Endothelial cell of umbilical vein (primary cell): ENCODE data around the gene CC2D2A. TPM values are rescaled to one million over a fixed set of nuclear protein-coding genes. Genes with fewer than 3 reads are reported as not detected.

Experiments
- BruUV-seq: library from RNA; stranded (reverse); fragments of 400-500 nt; replicated peaks from 2 replicates; lab custom pipeline; 2021; lab: Mats Ljungman, UMichigan
- CTCF ChIA-PET: fragments of 300-600, 350-600 bp; sonication (Branson Sonifier 250); formaldehyde crosslinking; loops from one replicate; lab custom pipeline; 2021; ENCODE audit warnings: antibody characterized with exemption, inconsistent platforms; lab: Charles Lee
- POLR2A ChIA-PET: fragments of 300-600, 350-600 bp; sonication (Branson Sonifier 250); formaldehyde crosslinking; loops from one replicate; lab custom pipeline; 2021; ENCODE audit warnings: antibody characterized with exemption, inconsistent platforms; lab: Charles Lee
- DNase-seq: peaks from one replicate; pipeline ENCODE4 v3.0.0-alpha.2; 2011; ENCODE audit warnings: low read depth, low spot score
- FAIRE-seq: peaks from 2 replicates; lab custom pipeline; 2011; peaks lifted over from hg19 to GRCh38; lab: Jason Lieb, UNC
- H2AFZ ChIP-seq: 2 replicates; pipeline ENCODE4 v1.6.0; 2012; ENCODE audit warnings: low read depth, low read length, control low read depth, inconsistent platforms
- H3K27ac ChIP-seq: 2 replicates; pipeline ENCODE4 v1.5.1; 2011; ENCODE audit warnings: low read depth, mild to moderate bottlenecking, control low read depth, low read length, moderate library complexity; ENCODE audit not compliant: insufficient read depth
- H3K27me3 ChIP-seq, 2 experiments: 2 replicates each; pipeline versions ENCODE4 v1.6.0 to v1.6.1; 2011; ENCODE audit warnings: low read length in 2 of 2, mixed read lengths in 1 of 2; ENCODE audit not compliant: control insufficient read depth in 2 of 2, insufficient read depth in 2 of 2
- H3K36me3 ChIP-seq, 2 experiments: 2 replicates in 1 of 2; 3 replicates in 1 of 2; pipeline ENCODE4 v1.5.1; 2011; ENCODE audit warnings: low read length in 2 of 2, mild to moderate bottlenecking in 1 of 2, moderate library complexity in 1 of 2; ENCODE audit not compliant: control insufficient read depth in 2 of 2, insufficient read depth in 2 of 2; ENCODE audit errors: extremely low read depth in 1 of 2
- H3K4me1 ChIP-seq: 3 replicates; pipeline ENCODE4 v1.5.1; 2011; ENCODE audit warnings: mild to moderate bottlenecking, low read length; ENCODE audit not compliant: control insufficient read depth, insufficient read depth; ENCODE audit errors: extremely low read depth
- H3K4me2 ChIP-seq: 2 replicates; pipeline ENCODE4 v1.6.1; 2011; ENCODE audit warnings: low read length, control low read depth, mixed read lengths; ENCODE audit not compliant: insufficient read depth
- H3K4me3 ChIP-seq, 3 experiments: fragments of 200-600 bp in 1 of 3; sonication (generic), shearing (Covaris generic) in 1 of 3; replicated peaks in 1 of 3; 2 replicates each; pipeline ENCODE4 v1.5.1; 2011 to 2016; ENCODE audit warnings: control low read depth in 3 of 3, low read length in 3 of 3, mild to moderate bottlenecking in 2 of 3, inconsistent platforms in 1 of 3, low read depth in 1 of 3, moderate library complexity in 1 of 3; ENCODE audit not compliant: insufficient read depth in 1 of 3
- H3K79me2 ChIP-seq: 2 replicates; pipeline ENCODE4 v1.6.0; 2012; ENCODE audit warnings: low read length, inconsistent platforms; ENCODE audit not compliant: control insufficient read depth, insufficient read depth
- H3K9ac ChIP-seq: replicated peaks from 2 replicates; pipeline ENCODE3; 2011; ENCODE audit warnings: low read length, control low read depth; ENCODE audit not compliant: insufficient read depth; ENCODE audit errors: extremely low read depth
- H3K9me1 ChIP-seq: replicated peaks from 3 replicates; pipeline ENCODE4 v1.6.0; 2011; ENCODE audit warnings: mild to moderate bottlenecking, low read length; ENCODE audit not compliant: control insufficient read depth, insufficient read depth; ENCODE audit errors: extremely low read depth
- H3K9me3 ChIP-seq: replicated peaks from 2 replicates; pipeline ENCODE4 v1.5.1; 2012; ENCODE audit warnings: low read length, inconsistent platforms; ENCODE audit not compliant: control insufficient read depth, insufficient read depth
- H4K20me1 ChIP-seq: replicated peaks from 2 replicates; pipeline ENCODE3; 2011; ENCODE audit warnings: mild to moderate bottlenecking, low read length; ENCODE audit not compliant: control insufficient read depth, insufficient read depth; ENCODE audit errors: extremely low read depth
- EZH2 ChIP-seq: IDR thresholded peaks from 2 replicates; pipeline ENCODE4 v1.6.1; 2012; ENCODE audit warnings: borderline replicate concordance, low read depth, mild to moderate bottlenecking, moderate library complexity, low read length, inconsistent platforms; ENCODE audit not compliant: severe bottlenecking
- FOS ChIP-seq: IDR thresholded peaks from 2 replicates; pipeline ENCODE4 v1.6.1; 2011; ENCODE audit warnings: mild to moderate bottlenecking, low read length, moderate library complexity, borderline replicate concordance; ENCODE audit not compliant: insufficient read depth
- GATA2 ChIP-seq: IDR thresholded peaks from 2 replicates; pipeline ENCODE4 v1.7.0; 2011; ENCODE audit warnings: low read depth, mild to moderate bottlenecking, moderate library complexity, mixed read lengths, low read length; ENCODE audit not compliant: insufficient read length, insufficient read depth
- JUN ChIP-seq: IDR thresholded peaks from 2 replicates; pipeline ENCODE4 v1.6.1; 2011; ENCODE audit warnings: borderline replicate concordance, low read depth; ENCODE audit not compliant: insufficient read length, insufficient read depth
- MAX ChIP-seq: IDR thresholded peaks from 2 replicates; pipeline ENCODE4 v1.6.1; 2011; ENCODE audit not compliant: insufficient read depth, insufficient read length
- MYC ChIP-seq: IDR thresholded peaks from one replicate; pipeline ENCODE4 v1.6.1; 2011; ENCODE audit warnings: mild to moderate bottlenecking, low read depth, low read length
- POLR2A ChIP-seq: IDR thresholded peaks from 2 replicates; pipeline ENCODE4 v1.6.1; 2012; ENCODE audit warnings: low read depth, mild to moderate bottlenecking, control low read depth, low read length
- POLR2AphosphoS5 ChIP-seq: IDR thresholded peaks from 2 replicates; pipeline ENCODE4 v1.6.1; 2012; ENCODE audit warnings: low read depth, mild to moderate bottlenecking, control low read depth, low read length, moderate library complexity; ENCODE audit not compliant: insufficient read depth
- dilution Hi-C: fragments of 300-500 bp; cut with MboI; formaldehyde crosslinking; loops from one replicate; pipeline ENCODE4 v1.15.0; 2019; ENCODE audit warnings: low sequenced_read_pairs; ENCODE audit not compliant: extremely low pct_ligation_motif_present
- intact Hi-C: fragments of 100-400 bp; cut with micrococcal nuclease; formaldehyde crosslinking; loops from one replicate; pipeline ENCODE4 v1.10.0; 2022
- polyA plus RNA-seq, 4 experiments: library from polyadenylated mRNA; depleted of rRNA in 3 of 4; stranded (reverse) in 3 of 4; unstranded in 1 of 4; fragments of >200 nt; gene quantifications; 2 replicates each; pipeline versions ENCODE4 v1.2.1 to v1.2.3, GENCODE V29; 2011 to 2012; ENCODE audit warnings: missing spikeins in 1 of 4
- total RNA-seq: library from RNA; stranded (reverse); gene quantifications from 2 replicates; pipeline ENCODE4 v1.2.3, GENCODE V29; 2021
- TF ChIP-seq, protein P1 (sequence below), 2 donors: IDR thresholded peaks; 1 replicate in 1 of 2; 2 replicates in 1 of 2; pipeline ENCODE4 v1.5.1; 2011; ENCODE audit warnings: low read length in 2 of 2, mild to moderate bottlenecking in 2 of 2, moderate library complexity in 2 of 2, control low read depth in 1 of 2, inconsistent platforms in 1 of 2, low read depth in 1 of 2; ENCODE audit not compliant: insufficient read depth in 1 of 2; ENCODE audit errors: extremely low read depth in 1 of 2

CC2D2A gene
- total and polyA plus RNA-seq, 2 donors (not counting 3 experiments of a cell fraction or from before 2014, with no cell fraction given): 10.2 to 22.4 TPM

- dilution Hi-C loops: no loop called here
- ChIA-PET CTCF (no interaction called here), POLR2A (no interaction called here)
- H3K4me1 ChIP-seq: no peaks in the 10 kb centered on the region
- TF ChIP-seq FOS (no peak), JUN (no peak), EZH2 (no peak), GATA2 (no peak), MYC (no peak), POLR2A (no peak), POLR2AphosphoS5 (no peak), MAX (no peak)
- TF ChIP-seq, protein P1, sequence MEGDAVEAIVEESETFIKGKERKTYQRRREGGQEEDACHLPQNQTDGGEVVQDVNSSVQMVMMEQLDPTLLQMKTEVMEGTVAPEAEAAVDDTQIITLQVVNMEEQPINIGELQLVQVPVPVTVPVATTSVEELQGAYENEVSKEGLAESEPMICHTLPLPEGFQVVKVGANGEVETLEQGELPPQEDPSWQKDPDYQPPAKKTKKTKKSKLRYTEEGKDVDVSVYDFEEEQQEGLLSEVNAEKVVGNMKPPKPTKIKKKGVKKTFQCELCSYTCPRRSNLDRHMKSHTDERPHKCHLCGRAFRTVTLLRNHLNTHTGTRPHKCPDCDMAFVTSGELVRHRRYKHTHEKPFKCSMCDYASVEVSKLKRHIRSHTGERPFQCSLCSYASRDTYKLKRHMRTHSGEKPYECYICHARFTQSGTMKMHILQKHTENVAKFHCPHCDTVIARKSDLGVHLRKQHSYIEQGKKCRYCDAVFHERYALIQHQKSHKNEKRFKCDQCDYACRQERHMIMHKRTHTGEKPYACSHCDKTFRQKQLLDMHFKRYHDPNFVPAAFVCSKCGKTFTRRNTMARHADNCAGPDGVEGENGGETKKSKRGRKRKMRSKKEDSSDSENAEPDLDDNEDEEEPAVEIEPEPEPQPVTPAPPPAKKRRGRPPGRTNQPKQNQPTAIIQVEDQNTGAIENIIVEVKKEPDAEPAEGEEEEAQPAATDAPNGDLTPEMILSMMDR (IDR thresholded peaks at IDR 0.05; ENCODE audit: extremely low read depth in 1 of 2, insufficient read depth in 1 of 2, low read depth in 1 of 2, low read length in 2 of 2): no peak
- no peak for FAIRE-seq
- H2AFZ ChIP-seq: no peak overlapping the region
- no peaks in the 10 kb centered on the region for H3K79me2 ChIP-seq
- H3K27ac ChIP-seq: no peak overlapping the region
- intact Hi-C loops: no loop called here
- H3K27me3 ChIP-seq: no peaks in the 10 kb centered on the region
- BruUV-seq: no TSS peak
- H4K20me1 ChIP-seq: no peaks in the 10 kb centered on the region
- DNase-seq: no peak
- no peak overlapping the region for H3K9ac ChIP-seq
- H3K36me3 ChIP-seq: no peaks in the 10 kb centered on the region
- H3K4me2 ChIP-seq: no peak overlapping the region
- H3K4me3 ChIP-seq: no peak overlapping the region
- no peaks in the 10 kb centered on the region for H3K9me3 ChIP-seq
- H3K9me1 ChIP-seq: no peaks in the 10 kb centered on the region
These were observed 44.2 kb upstream of the CC2D2A start for GRCh38 chr4:15425520-15425919.
